ENCODE data around the gene TOMM20L.
A peak's percentile ranks its signal among the peaks of the same experiment; 100 is the strongest.
"Not testable (repeated sequence)": the region's sequence is repeated elsewhere in the genome, so short reads cannot be mapped to it uniquely, and the experiment has no call there.

The TOMM20L gene

GRCh38 chr14:58415636-58416547 is 20.2 kb downstream of the TOMM20L start:
- Mint-ChIP-seq H3K36me3 (ENCODE audit: low read depth) (peaks cover 72% of the 10 kb centered on the region), H3K9me3 (peaks cover 8% of the 10 kb centered on the region), H3K4me1 (no peaks in the 10 kb centered on the region), H3K27ac (no peak overlapping the region), H3K27me3 (ENCODE audit: low read depth) (no peaks in the 10 kb centered on the region), H3K4me3 (no peak overlapping the region)
- TF ChIP-seq, protein P1, sequence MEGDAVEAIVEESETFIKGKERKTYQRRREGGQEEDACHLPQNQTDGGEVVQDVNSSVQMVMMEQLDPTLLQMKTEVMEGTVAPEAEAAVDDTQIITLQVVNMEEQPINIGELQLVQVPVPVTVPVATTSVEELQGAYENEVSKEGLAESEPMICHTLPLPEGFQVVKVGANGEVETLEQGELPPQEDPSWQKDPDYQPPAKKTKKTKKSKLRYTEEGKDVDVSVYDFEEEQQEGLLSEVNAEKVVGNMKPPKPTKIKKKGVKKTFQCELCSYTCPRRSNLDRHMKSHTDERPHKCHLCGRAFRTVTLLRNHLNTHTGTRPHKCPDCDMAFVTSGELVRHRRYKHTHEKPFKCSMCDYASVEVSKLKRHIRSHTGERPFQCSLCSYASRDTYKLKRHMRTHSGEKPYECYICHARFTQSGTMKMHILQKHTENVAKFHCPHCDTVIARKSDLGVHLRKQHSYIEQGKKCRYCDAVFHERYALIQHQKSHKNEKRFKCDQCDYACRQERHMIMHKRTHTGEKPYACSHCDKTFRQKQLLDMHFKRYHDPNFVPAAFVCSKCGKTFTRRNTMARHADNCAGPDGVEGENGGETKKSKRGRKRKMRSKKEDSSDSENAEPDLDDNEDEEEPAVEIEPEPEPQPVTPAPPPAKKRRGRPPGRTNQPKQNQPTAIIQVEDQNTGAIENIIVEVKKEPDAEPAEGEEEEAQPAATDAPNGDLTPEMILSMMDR (IDR thresholded peaks at IDR 0.05; ENCODE audit: unreplicated experiment in 3 of 3), result no peak

DNA sequence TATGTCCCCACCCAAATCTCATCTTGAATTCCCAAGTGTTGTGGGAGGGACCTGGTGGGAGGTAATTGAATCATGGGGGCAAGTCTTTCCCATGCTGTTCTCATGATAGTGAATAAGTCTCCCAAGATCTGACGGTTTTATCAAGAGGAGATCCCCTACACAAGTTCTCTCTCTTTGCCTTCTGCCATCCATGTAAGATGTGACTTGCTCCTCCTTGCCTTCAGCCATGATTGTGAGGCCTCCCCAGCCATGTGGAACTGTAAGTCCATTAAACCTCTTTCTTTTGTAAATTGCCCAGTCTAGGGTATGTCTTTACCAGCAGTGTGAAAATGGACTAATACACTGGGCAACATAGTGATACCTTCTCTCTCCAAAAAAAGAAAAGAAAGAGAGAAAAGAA is 21.2 kb downstream of the TOMM20L start:
- H3K4me1 Mint-ChIP-seq; H3K4me3 Mint-ChIP-seq; H3K27me3 Mint-ChIP-seq (ENCODE audit: low read depth); H3K27ac Mint-ChIP-seq; H3K9me3 Mint-ChIP-seq: not testable (repeated sequence)
- peaks cover 73% of the 10 kb centered on the region for H3K36me3 Mint-ChIP-seq (ENCODE audit: low read depth)

DNA sequence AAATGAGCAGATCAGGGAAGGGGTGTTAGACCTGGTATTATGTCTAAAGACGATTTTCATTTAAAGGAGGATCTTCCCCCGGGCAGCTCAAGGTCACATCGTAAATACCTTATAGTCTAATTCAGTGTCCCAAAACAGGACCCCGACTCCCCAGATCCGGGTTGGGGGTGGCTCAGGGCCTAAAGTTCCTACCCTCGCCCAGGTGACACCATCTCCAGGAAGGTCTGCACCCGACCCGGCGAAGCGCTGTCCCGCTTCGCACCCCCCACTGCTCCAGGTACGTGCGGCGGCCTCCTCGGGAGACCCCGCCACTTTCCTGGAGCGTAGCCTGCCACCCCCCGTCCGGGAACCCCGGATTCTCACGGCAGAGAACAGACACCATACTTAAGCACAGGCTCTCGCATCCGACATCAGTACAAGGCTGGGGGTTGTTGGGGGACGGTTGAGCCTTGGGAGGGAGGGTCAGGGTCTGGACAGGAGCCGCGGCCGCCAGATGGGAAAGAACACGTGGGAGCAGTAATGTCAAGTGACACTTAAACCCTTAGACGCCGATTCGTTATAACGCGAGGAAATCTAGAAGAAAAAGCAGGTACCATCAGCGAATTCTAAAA is 31.0 kb downstream of the TOMM20L start:
- Mint-ChIP-seq H3K9me3 (no peaks in the 10 kb centered on the region), H3K27ac (peak overlapping the region; percentile 91 to 97 (median 95)), H3K27me3 (ENCODE audit: low read depth) (no peaks in the 10 kb centered on the region), H3K4me3 (peak overlapping the region; percentile 89 to 94 (median 93)), H3K36me3 (ENCODE audit: low read depth) (peaks cover 13% of the 10 kb centered on the region), H3K4me1 (peaks cover 27% of the 10 kb centered on the region)
- TF ChIP-seq, protein P1 (IDR thresholded peaks at IDR 0.05; ENCODE audit: unreplicated experiment in 3 of 3), result no peak

GRCh38 chr14:58427281-58428117 is 31.8 kb downstream of the TOMM20L start, which contains the start of the genes KIAA0586 and TIMM9:
TSS of gene KIAA0586 (plus strand) at chr14:58427719. CDS start at chr14:58428265, 546 bp downstream.
TSS of gene TIMM9 (minus strand) at chr14:58427531. CDS start at chr14:58411945, 15,586 bp downstream.
- no peaks in the 10 kb centered on the region for H3K27me3 Mint-ChIP-seq (ENCODE audit: low read depth)
- H3K27ac Mint-ChIP-seq, result peak within 1 kb of the TSS; percentile 91 to 97 (median 95)
- no peaks in the 10 kb centered on the region for H3K9me3 Mint-ChIP-seq
- peak within 1 kb of the TSS; percentile 89 to 94 (median 93) for H3K4me3 Mint-ChIP-seq
- TF ChIP-seq, protein P1 (IDR thresholded peaks at IDR 0.05; ENCODE audit: unreplicated experiment in 3 of 3), result no peak
- peaks cover 16% of the 10 kb centered on the region for H3K36me3 Mint-ChIP-seq (ENCODE audit: low read depth)
- H3K4me1 Mint-ChIP-seq, result peaks cover 27% of the 10 kb centered on the region

- H3K4me3 Mint-ChIP-seq, result peak overlapping the region; percentile 89 to 94 (median 93)
- peaks cover 16% of the 10 kb centered on the region for H3K36me3 Mint-ChIP-seq (ENCODE audit: low read depth)
- H3K4me1 Mint-ChIP-seq, result peaks cover 27% of the 10 kb centered on the region
- H3K27me3 Mint-ChIP-seq (ENCODE audit: low read depth), result no peaks in the 10 kb centered on the region
- H3K27ac Mint-ChIP-seq, result peak overlapping the region; percentile 91 to 97 (median 95)
- TF ChIP-seq, protein P1 (IDR thresholded peaks at IDR 0.05; ENCODE audit: unreplicated experiment in 3 of 3), result no peak
- no peaks in the 10 kb centered on the region for H3K9me3 Mint-ChIP-seq
Observed at GRCh38 chr14:58428118-58428683, 32.5 kb downstream of the TOMM20L start.
